HG03575 (cell line): Measurements from ENCODE around the gene SDF2L1.
"Not testable (repeated sequence)": the region's sequence is repeated elsewhere in the genome, so short reads cannot be mapped to it uniquely, and the experiment has no call there.

Experiments used
- ATAC-seq: cut with Tn5 transposase; IDR thresholded peaks from one replicate; pipeline ENCODE4 v1.9.1; 2021; ENCODE audit not compliant: unreplicated experiment, insufficient number of reproducible peaks, low FRiP score; ENCODE audit errors: extremely low read depth

Gene SDF2L1

GRCh38 chr22:21617337-21617736, 24.8 kb upstream of the SDF2L1 start:
- not testable (repeated sequence) for ATAC-seq

DNA sequence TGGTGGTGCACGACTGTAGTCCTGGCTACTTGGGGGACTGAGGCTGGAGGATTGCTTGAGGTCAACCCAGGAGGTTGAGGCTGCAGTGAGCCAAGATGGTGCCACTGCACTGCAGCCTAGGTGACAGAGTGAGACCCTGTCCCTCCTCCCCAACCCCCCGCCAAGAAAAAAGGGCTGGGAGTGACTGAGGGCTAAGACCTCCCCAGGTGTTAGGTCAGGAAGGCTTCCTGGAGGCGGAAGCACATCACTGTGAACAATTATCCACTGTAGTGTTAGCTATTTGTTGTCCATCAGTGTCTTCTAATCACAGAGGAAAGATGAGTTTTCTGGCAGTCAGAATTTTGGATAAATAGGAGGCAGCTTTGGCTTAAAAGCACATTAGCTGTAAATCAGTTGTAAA, 21.1 kb upstream of the SDF2L1 start:
- ATAC-seq = no peak

DNA sequence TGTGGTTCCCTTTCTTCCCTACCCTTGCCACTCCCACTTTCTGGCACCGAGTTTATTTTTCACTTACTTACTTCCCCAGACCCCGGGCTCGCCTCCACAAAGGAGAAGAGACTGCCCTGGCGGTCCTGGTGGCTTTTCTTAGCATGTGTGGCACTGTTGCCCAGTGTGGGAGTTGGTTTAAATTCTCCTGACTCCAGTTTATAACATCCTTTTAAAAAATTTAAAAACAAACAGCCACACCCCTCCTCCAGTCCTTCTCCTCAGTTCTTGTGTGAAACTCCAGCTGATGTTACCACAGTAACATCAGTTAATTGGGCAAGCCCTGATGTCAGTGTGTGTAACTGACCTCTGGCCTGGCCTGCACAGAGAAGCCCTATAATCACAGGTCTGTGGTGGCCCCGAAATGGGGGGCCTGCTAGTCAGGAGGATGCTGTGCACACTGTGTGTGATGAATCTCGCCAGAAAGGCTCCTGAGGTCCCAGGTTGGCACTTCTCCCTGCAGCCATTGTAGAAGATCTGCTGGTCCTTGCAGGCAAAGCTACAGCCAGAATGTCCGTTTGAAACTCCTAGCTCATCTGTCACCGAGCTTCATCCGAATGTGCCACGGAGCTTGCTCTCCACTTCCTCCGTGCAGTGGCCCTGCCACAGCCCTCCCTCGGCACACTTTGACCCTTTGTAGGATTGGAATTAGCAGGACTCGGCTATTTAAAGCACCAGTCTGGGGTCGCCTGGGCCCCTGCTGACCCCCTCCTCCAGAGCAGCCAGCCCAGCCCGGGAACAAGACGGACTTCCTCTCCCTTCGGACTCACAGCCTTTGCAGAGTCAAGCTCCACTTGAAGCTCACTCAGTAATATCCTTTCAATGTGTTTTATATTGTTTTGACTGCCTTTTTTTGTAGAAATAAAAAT, 19.8 kb upstream of the SDF2L1 start:
- no peak for ATAC-seq

GRCh38 chr22:21622919-21623647, 19.0 kb upstream of the SDF2L1 start:
- ATAC-seq = no peak

GRCh38 chr22:21623648-21623970, 18.5 kb upstream of the SDF2L1 start:
- ATAC-seq = no peak

DNA sequence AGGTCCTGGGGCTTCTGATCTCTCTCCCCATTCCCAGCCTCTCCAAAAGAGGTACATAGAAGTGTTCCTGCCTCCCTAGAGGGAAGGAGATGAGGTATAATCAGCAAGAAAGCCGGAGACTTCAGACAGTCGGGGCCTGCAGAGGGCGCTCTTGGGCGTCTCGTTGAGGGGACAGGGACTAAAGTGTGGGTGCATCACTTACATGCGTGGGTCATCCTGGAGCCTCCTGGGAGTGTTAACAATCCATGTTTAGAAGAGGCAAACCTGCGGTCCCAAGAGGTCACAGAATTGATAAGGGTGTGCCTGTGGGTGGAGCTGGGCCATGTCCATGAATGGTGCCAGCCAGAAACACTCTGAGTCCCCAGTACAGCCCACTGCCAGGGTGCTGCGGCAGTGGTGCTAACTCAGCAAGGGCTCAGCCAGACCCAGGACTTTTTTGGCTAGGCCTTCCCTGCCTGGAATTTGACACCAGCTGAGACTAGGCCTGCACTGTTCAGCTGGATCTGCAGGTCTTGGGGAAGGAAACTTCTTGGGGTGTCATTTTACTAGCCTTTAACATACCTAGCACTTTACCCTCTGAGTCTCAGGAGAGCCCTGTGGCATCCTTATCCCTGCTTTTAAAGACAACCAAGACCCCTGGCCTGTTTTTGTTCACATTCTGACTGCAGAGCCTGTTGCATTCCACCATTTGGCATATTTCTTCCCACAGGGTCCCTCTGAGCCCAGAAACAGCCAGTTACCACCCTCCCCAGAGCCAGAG, 17.8 kb upstream of the SDF2L1 start:
- ATAC-seq = no peak

GRCh38 chr22:21624880-21625791, 17.0 kb upstream of the SDF2L1 start:
- no peak for ATAC-seq

DNA sequence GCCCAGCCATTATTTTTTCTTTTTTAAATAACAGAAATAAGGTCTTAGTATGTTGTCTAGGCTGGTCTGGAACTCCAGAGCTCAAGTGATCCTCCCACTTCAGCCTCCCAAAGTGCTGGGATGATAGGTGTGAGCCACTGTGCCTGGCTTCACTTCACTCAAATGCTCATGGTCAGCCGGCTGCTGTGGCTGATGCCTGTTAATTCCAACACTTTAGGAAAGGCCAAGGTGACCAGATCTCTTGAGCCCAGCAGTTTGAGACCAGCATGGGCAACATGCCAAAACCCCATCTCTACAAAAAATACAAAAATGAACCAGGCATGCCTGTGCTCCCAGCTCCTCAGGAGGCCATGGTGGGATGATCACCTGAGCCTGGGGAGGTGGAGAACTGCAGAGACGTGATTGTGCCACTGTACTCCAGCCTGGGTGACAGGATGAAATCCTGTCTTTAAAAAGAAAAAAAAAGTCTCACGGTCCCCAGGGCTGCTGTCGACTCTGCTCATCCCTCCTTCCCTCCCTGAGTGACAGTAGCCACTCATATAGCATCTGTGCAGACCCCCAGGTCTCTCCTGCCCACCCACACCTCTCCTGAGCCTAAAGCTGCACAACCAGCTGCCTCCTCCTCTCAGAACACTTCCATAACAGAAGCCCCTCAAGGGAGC, 15.9 kb upstream of the SDF2L1 start:
- ATAC-seq = no peak

- ATAC-seq = no peak
Observed at GRCh38 chr22:21626735-21627469, 15.2 kb upstream of the SDF2L1 start.

DNA sequence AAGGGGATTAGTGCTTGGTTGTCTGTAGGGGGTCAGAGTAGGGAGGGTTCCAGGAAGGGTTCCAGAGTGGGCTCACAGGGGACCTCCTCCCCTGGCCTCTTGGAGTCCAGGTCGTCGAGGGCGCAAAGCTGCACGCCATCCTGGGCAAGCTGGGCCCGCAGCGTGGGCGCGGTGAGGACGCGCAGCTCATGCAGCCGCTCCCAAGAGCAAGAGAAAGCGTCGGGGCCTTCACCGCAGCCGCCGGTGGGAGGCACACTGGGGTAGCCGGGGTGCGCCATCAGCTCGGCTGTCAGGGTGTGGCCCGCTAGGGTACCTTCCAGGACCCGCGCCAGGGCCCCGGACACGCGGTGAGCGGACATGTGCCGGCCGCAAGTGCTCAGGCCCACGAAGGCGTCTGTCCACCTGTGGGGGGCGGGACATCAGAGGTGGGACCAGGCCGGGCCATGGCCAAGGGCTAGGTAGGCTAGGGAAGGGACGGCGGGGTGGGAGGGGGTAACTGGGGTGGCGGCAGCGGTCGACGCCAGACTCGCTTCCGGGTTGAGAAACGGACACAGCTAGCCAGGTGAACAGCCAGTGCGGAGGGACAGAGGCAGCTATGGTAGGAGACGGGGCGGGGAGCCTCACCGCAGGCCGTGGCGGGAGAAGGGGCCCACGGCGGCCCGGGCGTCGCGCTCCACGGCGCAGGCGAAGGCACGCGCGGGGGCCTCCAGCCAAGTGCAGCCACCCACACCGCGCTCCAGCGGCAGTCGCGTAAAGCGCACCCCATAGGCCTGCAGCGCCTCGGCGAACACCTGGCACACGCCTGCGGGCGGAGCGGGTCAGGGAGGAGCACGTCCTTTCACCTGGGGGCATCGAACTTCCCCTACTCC, 13.5 kb upstream of the SDF2L1 start:
- no peak for ATAC-seq

DNA sequence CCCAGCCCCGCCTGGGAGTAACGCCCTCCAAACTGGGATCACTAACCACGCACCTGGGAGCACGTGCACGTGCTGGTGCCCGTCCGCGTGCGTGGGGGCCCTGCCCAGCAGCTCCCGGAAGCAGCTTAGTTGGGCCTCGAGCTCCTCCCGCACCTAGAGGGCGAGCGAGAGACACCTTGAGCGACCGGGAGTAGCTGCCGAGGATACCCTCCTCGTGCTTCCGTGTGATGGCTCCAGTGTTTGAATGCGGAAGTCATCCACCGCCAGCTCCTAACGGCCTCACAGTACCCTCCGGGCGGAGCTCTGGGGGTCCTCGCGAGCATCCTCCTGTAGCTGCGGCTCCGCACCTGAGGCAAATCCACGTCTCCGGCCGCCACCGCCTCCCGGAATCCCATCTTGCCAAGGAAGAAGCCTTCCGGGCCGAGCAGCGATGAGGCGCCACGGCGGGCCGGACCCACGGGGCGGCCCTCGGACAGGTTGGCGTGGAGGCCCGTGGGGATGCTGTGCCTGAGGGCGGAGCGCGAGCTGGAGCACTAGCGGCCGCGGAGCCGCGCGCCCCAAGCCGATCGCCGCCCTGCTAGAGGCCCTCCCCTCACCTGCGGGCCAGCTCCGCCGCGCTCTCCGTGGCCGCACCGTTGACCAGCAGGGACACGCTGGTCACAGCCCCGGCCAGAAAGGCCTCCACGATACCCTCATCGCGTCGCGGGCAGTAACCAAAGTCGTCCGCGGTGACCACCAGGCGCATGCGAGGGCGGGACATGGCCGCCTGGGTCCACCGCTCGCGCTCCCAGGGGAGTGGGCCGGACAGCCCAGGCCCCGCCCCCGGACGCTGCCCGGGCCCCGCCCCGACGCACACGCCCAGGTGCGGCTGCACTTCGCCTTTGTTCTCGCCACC, 12.6 kb upstream of the SDF2L1 start, which contains the start of gene YDJC:
TSS of gene YDJC (minus strand) at position 768 of the 895 bp plus-strand sequence. CDS start at position 760, 8 bp downstream.
- no peak for ATAC-seq

DNA sequence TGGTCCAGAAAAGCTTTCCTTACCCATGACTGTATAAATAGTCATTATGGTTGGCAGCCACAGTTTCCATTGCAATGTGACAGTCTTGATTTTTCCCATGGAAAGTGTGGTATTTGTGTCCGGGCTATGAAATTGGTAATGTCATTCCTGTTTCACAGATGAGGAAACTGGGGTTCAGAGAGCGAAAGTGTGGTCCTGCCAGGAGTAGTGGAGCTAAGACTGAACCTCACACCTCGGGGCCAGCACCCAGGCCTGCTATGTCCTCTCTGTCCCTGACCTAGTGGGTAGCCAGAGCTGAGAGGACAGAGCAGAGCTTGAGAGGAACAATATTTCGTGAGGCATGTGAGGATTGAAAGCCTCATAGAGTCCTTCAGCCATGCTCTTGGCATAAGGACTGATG, 11.1 kb upstream of the SDF2L1 start:
- ATAC-seq = no peak

DNA sequence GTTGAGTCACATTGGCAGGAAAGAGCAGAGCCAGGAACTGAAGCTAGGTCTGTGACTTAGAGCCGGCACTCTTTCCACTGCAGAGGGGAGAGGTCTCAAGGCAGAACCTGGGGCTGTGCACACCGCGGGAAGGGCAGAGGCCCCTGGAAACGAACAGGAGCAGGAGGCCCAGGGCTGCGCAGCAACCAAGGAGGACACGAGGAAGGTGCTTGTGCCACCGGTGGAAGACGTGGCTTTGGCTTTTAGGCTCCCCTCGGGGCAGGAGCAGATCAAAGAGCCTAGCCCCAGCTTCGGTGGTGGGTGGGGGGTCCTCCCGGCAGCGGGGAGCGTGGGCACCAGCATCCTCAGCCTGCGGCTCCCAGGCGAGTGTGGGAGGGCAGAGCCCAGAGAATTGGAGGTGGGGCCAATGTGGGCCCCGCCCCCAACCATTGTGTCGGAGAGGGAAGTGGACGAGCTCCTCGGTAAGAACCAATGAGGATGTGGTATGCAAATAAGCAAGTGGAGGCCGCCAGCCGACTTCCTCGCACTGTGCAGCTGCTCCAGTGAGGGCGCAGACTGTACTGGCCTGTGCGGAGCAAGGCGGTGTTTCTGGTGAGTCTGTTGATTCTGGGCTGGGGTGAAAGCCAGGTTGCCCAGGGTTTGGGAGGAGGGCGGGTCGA, 9.7 kb upstream of the SDF2L1 start, which contains the start of gene CCDC116:
TSS of gene CCDC116 (plus strand) at position 524 of the 659 bp plus-strand sequence. CDS start 422 bp downstream, outside the sequence.
- no peak for ATAC-seq

DNA sequence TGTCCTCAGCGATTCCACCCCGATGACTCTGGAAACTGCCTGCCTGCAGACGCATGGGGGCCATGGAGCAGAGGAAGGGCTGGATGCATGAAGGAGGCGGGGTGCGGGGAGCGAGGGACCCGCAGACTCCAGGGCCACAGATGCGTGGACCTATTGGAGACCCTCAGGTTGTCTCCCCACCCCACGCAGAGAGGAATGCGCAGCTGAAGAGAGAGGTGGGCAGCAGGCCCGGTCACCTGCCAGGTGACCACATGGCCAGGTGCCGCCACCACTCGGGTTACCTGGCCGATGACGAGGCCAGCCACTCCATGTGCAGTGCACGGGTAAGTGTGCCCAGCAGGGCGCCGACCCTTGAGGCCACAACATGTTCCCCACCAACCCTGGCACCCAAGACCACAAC, 9.2 kb upstream of the SDF2L1 start:
- no peak for ATAC-seq

- ATAC-seq = no peak
Observed at GRCh38 chr22:21633481-21633880, 8.6 kb upstream of the SDF2L1 start.
